Measurements from ENCODE around the gene LRTM2. TPM values are rescaled to one million over a fixed set of nuclear protein-coding genes. Genes with fewer than 3 reads are reported as not detected.

Gene LRTM2
- total RNA-seq, 1 donor from 2014 or later: 0.20 TPM

GRCh38 chr12:1797991-1798640 lies 22.2 kb upstream of the LRTM2 start:
- DNase-seq: no peak

DNA sequence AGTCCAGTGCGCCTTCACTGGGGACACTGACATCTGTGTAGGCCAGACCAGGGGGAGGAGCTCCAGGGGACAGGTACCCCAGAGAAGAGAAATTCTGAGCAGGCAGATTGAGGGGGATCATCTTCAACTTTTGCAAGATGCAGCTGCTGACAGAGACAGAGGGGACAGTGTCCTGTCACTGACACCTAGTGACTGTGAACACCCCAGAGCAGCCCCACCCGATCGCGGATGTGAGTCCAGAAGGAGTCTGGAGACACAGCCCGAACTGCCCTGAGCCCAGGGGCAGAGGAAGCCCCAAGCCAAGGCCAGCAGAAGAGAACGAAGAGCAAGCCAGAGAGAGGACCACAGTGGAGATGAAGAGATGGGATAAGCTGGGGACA lies 21.7 kb upstream of the LRTM2 start:
- no peak for DNase-seq

GRCh38 chr12:1799051-1799881 lies 21.1 kb upstream of the LRTM2 start:
- DNase-seq: no peak

DNA sequence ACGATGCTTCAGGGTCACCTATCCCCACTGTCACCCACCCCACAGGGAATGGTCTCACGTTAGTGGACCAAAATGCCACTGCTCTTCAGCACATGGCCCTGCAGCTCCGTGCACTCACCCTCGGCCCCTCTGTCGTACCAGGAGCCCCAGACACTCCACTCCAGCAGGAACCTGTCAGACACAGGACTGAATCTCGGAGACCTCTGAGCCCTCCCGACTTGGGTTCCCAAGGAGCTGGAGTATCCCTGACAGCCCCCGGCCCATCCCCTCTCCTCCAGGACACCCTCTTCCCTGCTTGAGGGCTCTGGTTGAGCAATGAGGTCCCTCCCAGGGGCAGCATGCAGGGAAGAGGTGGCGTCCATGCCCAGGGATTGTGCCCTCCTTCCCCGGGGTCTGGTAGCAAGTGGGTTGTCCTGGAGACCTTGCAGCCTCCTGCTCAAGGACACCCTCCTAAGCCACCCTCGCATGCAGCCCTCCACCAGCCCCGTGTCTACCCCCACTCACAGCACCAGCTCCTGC lies 20.4 kb upstream of the LRTM2 start:
- DNase-seq: no peak

DNA sequence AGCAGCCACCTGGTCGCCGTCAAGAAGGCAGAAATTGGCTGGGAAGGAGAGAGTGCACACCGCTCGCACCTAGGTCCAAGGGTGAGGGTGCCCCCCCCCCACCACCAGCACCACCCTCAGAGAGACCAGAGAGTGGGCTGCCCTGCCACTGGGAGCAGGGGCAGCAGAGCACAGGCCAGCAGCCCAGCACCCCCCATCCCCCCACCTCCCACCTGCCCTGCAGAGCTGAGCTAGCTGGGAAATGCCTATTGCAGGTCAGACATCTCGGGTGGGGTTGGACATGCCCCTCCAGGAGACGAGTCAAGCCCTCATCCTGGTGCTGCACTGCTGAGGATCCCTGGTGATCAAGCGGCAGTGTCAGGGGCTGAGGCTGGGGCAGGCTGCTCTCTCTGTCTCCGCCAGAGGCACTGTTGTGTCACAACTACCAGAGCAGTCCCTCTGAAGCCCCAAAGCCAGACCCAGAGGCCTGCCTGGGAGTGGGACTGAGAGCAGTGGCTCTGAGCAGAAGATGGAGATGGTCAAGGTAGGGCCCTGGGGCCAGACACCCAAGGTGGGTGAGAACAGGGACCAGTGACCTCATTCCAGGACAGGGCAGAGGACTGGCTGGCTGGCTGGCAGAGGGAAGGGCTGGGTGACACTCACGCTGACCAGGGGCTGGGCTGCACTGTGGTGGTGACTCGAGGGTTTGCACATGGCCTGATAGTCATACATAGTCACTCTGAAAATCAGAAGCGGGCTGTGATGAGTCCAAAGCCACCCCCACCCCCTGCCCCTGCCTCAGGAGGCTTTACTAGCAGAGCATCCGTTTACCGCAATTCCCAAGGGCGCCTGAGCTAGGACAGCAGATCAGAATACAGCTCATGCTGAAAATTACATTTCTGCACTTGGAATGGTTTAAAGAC lies 19.7 kb upstream of the LRTM2 start:
- DNase-seq: no peak

- DNase-seq: no peak
These were observed 18.9 kb upstream of the LRTM2 start for GRCh38 chr12:1801303-1801975.

DNA sequence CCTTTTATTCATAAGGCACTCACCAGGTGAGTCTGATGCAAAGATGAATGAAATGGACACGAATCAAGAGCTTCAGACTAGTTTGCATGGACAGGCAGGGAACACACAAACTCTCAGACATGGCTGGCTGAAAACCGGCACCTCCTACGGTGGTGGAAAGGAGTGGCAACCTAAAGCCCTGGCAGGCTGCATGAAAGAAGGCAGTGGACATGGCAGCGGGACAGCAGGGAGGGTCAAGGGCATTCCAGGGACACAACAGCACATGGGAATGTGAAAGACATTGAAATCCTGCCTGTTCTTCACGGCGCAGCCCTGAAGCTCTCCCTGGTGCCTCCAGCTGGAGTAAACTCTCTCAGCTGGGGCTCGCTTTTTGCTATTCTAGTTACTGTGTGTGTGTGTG lies 16.6 kb upstream of the LRTM2 start:
- no peak for DNase-seq

- peak; percentile 91 for DNase-seq
These were observed 15.6 kb upstream of the LRTM2 start for GRCh38 chr12:1804545-1805332.

DNA sequence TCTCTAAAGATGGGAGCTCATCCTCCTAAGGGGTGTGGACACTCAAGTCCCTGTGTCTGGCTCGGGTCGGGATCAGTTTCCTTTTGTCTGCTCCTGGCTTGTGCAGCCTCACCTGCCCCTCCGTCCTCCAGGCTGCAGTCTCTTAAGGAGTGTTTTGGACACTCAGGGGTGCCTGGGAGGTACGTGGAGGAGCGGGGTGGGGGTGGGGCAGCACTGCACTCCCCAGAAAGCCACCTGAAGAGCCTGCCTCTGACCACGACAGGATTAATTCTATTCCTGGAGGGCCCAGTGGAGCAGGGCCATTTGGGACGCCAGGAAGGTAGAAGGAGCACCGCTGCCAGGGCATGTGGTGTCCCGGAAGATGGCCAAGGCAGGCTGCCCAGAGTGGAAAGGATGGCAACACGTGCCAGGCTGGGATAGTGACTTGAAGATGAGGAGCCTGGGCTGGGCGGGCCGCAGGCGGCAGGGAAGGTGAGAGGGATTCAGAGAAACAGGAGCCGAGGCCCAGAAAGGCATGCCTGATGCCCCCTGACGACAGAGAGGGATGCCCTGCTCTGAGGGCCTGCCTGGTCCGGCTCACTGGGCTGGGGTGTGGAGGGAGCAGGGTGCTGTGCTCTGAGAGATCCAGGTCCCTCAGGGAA lies 14.8 kb upstream of the LRTM2 start:
- no peak for DNase-seq

DNA sequence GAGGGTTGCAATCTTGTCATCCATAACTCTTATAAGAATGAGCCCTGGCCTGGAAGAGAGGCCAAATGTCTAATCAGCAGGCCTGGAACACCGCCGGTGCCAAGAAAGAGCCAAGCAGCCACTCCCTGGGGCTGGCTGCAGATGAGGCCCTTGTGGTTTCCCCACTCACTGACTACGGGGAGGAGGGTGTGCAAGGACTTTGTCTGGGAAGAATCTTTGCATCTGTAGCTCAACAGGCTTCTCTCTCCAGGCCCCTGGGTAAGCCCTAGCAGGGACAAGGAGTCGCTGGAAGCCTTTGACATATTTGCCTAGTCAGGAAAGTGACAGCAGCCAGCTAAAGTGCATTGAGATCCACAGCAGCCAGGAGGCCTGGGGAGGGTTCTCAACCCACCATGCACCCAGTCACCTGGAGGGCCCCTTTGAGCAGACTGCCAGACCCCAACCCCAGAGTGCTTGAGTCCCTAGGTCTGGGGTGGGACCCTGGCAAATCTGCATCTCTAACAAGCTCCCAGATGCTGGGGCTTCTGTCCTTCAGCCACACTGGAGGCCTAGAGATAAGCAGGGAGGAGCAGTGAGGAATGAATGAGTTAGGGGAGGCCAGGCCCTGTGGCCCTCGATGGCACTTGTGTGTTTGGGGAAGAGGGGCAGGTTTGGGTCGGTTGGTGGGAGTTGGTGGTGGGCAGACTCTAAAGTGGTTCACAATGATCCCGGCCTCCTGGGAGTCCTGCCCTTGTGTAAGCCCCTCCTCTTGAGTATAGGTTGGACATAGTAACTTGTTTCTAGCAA lies 13.9 kb upstream of the LRTM2 start:
- no peak for DNase-seq

DNA sequence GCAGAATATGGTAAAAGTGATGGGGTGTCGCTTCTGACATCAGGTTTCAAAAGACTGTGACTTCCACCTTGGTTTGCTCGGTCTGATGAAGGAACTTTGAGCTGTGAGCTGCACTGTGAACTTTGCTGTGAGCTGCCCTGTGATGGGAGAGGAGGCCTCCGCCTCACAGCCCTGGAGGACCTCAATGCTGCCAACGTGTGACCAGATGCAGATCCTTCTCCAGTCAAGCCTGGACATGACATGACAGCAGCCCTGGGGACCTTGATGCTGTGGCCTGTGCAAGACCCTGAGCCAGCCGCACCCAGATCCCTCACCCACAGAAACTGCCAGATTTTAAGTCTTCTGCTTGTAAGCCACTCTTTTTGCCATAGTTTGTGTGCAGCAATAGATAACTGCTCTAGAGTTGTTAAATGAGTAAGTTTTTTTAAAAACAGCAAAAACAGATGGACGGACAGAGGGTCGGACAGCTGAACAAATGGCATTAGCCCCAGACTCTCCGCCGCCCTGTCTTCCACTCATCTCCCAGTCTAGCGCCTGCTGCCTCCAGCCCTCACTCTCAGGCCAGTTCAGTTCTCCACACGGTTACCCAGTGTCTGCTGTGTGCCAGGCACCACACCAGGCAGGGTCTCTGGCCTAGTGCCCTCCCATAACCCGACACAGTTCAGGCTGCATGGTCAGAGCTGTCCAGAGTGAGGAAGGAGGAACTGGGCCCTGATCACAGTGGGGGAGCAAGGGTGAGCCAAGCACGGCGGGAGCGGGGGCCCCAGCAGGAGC lies 13.1 kb upstream of the LRTM2 start:
- DNase-seq: no peak

GRCh38 chr12:1808036-1808797 lies 12.1 kb upstream of the LRTM2 start:
- DNase-seq: no peak

- no peak for DNase-seq
These were observed 11.4 kb upstream of the LRTM2 start for GRCh38 chr12:1808798-1809480.

DNA sequence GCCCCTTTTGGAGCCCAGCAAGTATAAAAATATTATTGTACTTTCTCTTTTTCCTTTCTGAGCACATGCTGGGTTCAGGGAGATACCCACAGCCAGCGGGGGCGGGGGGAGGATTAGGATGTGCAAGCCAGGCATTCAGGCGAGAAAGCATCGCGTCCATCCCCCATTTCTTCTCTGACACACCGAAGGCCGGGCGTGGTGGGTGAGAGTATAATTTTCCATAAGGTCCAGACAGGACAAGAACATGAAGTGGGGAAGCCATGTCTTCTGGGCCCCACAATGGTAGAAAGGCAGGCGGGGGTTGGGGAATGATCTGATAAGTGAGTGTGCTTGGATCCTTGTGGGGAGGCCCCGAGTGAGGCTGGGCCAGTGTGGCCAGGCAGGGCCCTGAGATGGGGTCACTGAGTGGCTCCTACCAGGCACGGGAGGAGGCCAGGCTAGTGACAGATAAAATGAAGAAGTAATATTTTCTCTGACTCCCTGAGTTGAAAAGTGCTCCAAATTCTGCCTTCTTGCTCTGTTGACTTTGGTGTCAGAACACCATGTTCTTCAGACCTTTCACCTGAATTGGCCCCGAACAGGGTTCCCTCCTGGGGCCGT lies 10.7 kb upstream of the LRTM2 start:
- DNase-seq: no peak

GRCh38 chr12:1810201-1810930 lies 10.0 kb upstream of the LRTM2 start:
- DNase-seq: no peak

GRCh38 chr12:1810931-1811280 lies 9.5 kb upstream of the LRTM2 start:
- DNase-seq: no peak

Data from skin of body (tissue), 2 donors.